Measurements from ENCODE around the gene TCF7. TPM values are rescaled to one million over a fixed set of nuclear protein-coding genes. Genes with fewer than 3 reads are reported as not detected.

The TCF7 gene
- total and polyA plus RNA-seq, 2 of the 13 experiments (the other 11 are each of a cell fraction or from before 2014, with no cell fraction given): 6.3 to 6.8 TPM

GRCh38 chr5:134070725-134071613 lies 43.5 kb upstream of the TCF7 start (continued):
- TF ChIP-seq ZNF329 (CRISPR knock-in tag; IDR thresholded peaks at IDR 0.05; ENCODE audit: low read depth): no peak
- no peak for TF ChIP-seq ZZZ3 (CRISPR knock-in tag; IDR thresholded peaks at IDR 0.05; ENCODE audit: borderline replicate concordance)
- TF ChIP-seq TFE3 (CRISPR knock-in tag; IDR thresholded peaks at IDR 0.05): no peak
- TF ChIP-seq ZBTB10 (CRISPR knock-in tag; IDR thresholded peaks at IDR 0.05; ENCODE audit: borderline replicate concordance): peak; percentile 72; the same call in 1 of the 2 replicates
- TF ChIP-seq NONO (IDR thresholded peaks at IDR 0.05): no peak
- TF ChIP-seq NONO (CRISPR knock-in tag; conservative IDR thresholded peaks at IDR 0.05): peak; percentile 91
- 0 out of 2 replicates have a peak, but pooled peaks have one; percentile 48 for TF ChIP-seq BRF2 (CRISPR knock-in tag; IDR thresholded peaks at IDR 0.05)
- peak; percentile 64 for TF ChIP-seq FOSL2 (CRISPR knock-in tag; IDR thresholded peaks at IDR 0.05)
- no peak for TF ChIP-seq SOX6 (IDR thresholded peaks at IDR 0.05)
- peak; percentile 91 for TF ChIP-seq SOX6 (CRISPR knock-in tag; IDR thresholded peaks at IDR 0.05)
- 0 out of 2 replicates have a peak, but pooled peaks have one; percentile 47 for TF ChIP-seq MYPOP (CRISPR knock-in tag; IDR thresholded peaks at IDR 0.05)
- TF ChIP-seq SALL2 (CRISPR knock-in tag; IDR thresholded peaks at IDR 0.05): no peak
- TF ChIP-seq ZNF232 (CRISPR knock-in tag; IDR thresholded peaks at IDR 0.05; ENCODE audit: borderline replicate concordance): no peak
- TF ChIP-seq NFKBIZ (CRISPR knock-in tag; IDR thresholded peaks at IDR 0.05): no peak
- TF ChIP-seq SP1 (IDR thresholded peaks at IDR 0.05): no peak
- peak; percentile 72; the same call in 1 of the 2 replicates for TF ChIP-seq SP1 (CRISPR knock-in tag; IDR thresholded peaks at IDR 0.05)
- TF ChIP-seq MBNL3 (CRISPR knock-in tag; conservative IDR thresholded peaks at IDR 0.05): no peak
- TF ChIP-seq NCOR1 (IDR thresholded peaks at IDR 0.05; ENCODE audit: borderline replicate concordance, low read length): peak; percentile 67; the same call in 1 of the 2 replicates
- 0 out of 2 replicates have a peak, but pooled peaks have one; percentile 23 for TF ChIP-seq IRF9 (CRISPR knock-in tag; IDR thresholded peaks at IDR 0.05; ENCODE audit: borderline replicate concordance)
- TF ChIP-seq ZNF160 (CRISPR knock-in tag; IDR thresholded peaks at IDR 0.05): no peak
- no peak for TF ChIP-seq CENPT (CRISPR knock-in tag; IDR thresholded peaks at IDR 0.05; ENCODE audit: low read depth)
- peak; percentile 50; the same call in 1 of the 2 replicates for TF ChIP-seq FOXK1 (CRISPR knock-in tag; IDR thresholded peaks at IDR 0.05; ENCODE audit: borderline replicate concordance, low read depth)

All from HepG2 (cell line).